NOMO-1 treated with dmso at 0.1 percent for 144 hours (cell line): ENCODE results near the gene DAAM1.

ENCODE experiments used
- DNase-seq: peaks from one replicate; lab custom pipeline; 2025; ENCODE audit not compliant: unreplicated experiment; lab: John Stamatoyannopoulos, UW

The DAAM1 gene

GRCh38 chr14:59253527-59253926, 65.1 kb downstream of the DAAM1 start:
- DNase-seq: peak; percentile 39

- DNase-seq: no peak
Measured at GRCh38 chr14:59254146-59254910, 65.9 kb downstream of the DAAM1 start.

- DNase-seq: no peak
Measured at GRCh38 chr14:59254911-59255545, 66.6 kb downstream of the DAAM1 start.

- DNase-seq: no peak
Measured at GRCh38 chr14:59256331-59256730, 67.9 kb downstream of the DAAM1 start.

- DNase-seq: no peak
Measured at GRCh38 chr14:59261334-59261733, 72.9 kb downstream of the DAAM1 start.

- DNase-seq: no peak
Measured at GRCh38 chr14:59262717-59263454, 74.4 kb downstream of the DAAM1 start.

GRCh38 chr14:59265808-59266207, 77.3 kb downstream of the DAAM1 start:
- no peak for DNase-seq

- no peak for DNase-seq
Measured at GRCh38 chr14:59267046-59267445, 78.6 kb downstream of the DAAM1 start.

- no peak for DNase-seq
Measured at GRCh38 chr14:59268011-59268410, 79.5 kb downstream of the DAAM1 start.

- DNase-seq: no peak
Measured at GRCh38 chr14:59268858-59269257, 80.4 kb downstream of the DAAM1 start.

GRCh38 chr14:59269466-59269865, 81.0 kb downstream of the DAAM1 start:
- no peak for DNase-seq

GRCh38 chr14:59271256-59271655, 82.8 kb downstream of the DAAM1 start:
- DNase-seq: no peak

- no peak for DNase-seq
Measured at GRCh38 chr14:59271734-59272133, 83.3 kb downstream of the DAAM1 start.

- DNase-seq: no peak
Measured at GRCh38 chr14:59272633-59273032, 84.2 kb downstream of the DAAM1 start.

- DNase-seq: no peak
Measured at GRCh38 chr14:59273737-59274136, 85.3 kb downstream of the DAAM1 start.

GRCh38 chr14:59274991-59275391, 86.5 kb downstream of the DAAM1 start:
- no peak for DNase-seq

GRCh38 chr14:59275668-59276067, 87.2 kb downstream of the DAAM1 start:
- no peak for DNase-seq

- DNase-seq: no peak
Measured at GRCh38 chr14:59276235-59276634, 87.8 kb downstream of the DAAM1 start.

GRCh38 chr14:59277659-59278058, 89.2 kb downstream of the DAAM1 start:
- no peak for DNase-seq

- DNase-seq: no peak
Measured at GRCh38 chr14:59278111-59278510, 89.6 kb downstream of the DAAM1 start.

- DNase-seq: no peak
Measured at GRCh38 chr14:59280961-59281360, 92.5 kb downstream of the DAAM1 start.
